NCI-H2227 (cell line): ENCODE measurements around the gene BLOC1S6.
"Not testable (repeated sequence)": the region's sequence is repeated elsewhere in the genome, so short reads cannot be mapped to it uniquely, and the experiment has no call there.

ENCODE experiments used
- DNase-seq: peaks from one replicate; lab custom pipeline; 2025; ENCODE audit not compliant: unreplicated experiment; lab: John Stamatoyannopoulos, UW

Gene BLOC1S6

GRCh38 chr15:45637552-45638033, 50.4 kb downstream of the BLOC1S6 start:
- DNase-seq = no peak

- no peak for DNase-seq
These were observed 53.4 kb downstream of the BLOC1S6 start for GRCh38 chr15:45640616-45641015.

- no peak for DNase-seq
These were observed 54.2 kb downstream of the BLOC1S6 start for GRCh38 chr15:45641374-45641781.

- DNase-seq = no peak
These were observed 55.1 kb downstream of the BLOC1S6 start for GRCh38 chr15:45641999-45642932.

- DNase-seq = no peak
These were observed 57.3 kb downstream of the BLOC1S6 start for GRCh38 chr15:45644437-45644836.

- DNase-seq = no peak
These were observed 58.1 kb downstream of the BLOC1S6 start for GRCh38 chr15:45645026-45645980.

GRCh38 chr15:45646220-45646619, 59.0 kb downstream of the BLOC1S6 start:
- no peak for DNase-seq

- no peak for DNase-seq
These were observed 60.6 kb downstream of the BLOC1S6 start for GRCh38 chr15:45647828-45648227.

GRCh38 chr15:45648521-45649200, 61.5 kb downstream of the BLOC1S6 start:
- DNase-seq = no peak

- not testable (repeated sequence) for DNase-seq
These were observed 62.8 kb downstream of the BLOC1S6 start for GRCh38 chr15:45650007-45650406.

GRCh38 chr15:45650889-45651525, 63.8 kb downstream of the BLOC1S6 start:
- DNase-seq = no peak

GRCh38 chr15:45653702-45654424, 66.7 kb downstream of the BLOC1S6 start:
- no peak for DNase-seq

- DNase-seq = no peak
These were observed 67.6 kb downstream of the BLOC1S6 start for GRCh38 chr15:45654749-45655148.

GRCh38 chr15:45657254-45657653, 70.1 kb downstream of the BLOC1S6 start:
- no peak for DNase-seq

- DNase-seq = no peak
These were observed 70.8 kb downstream of the BLOC1S6 start for GRCh38 chr15:45657764-45658545.
